ENCODE data around the gene RAB3A.

RAB3A gene

GRCh38 chr19:18206018-18206417 lies 2.2 kb upstream of the RAB3A start:
- no peak for DNase-seq (ENCODE audit: low read depth, low spot score)
- no peak for TF ChIP-seq CTCF (IDR thresholded peaks at IDR 0.05; ENCODE audit: low read depth, low read length)
- H3K4me3 ChIP-seq (ENCODE audit: low read depth, low read length), result no peak overlapping the region
- in situ Hi-C loops (cut with HindIII; ENCODE audit: low sequenced_read_pairs), result no loop called here

- no peak for TF ChIP-seq CTCF (IDR thresholded peaks at IDR 0.05; ENCODE audit: low read depth, low read length)
- peak; percentile 74 for DNase-seq (ENCODE audit: low read depth, low spot score)
- H3K4me3 ChIP-seq (ENCODE audit: low read depth, low read length), result peak overlapping the region; percentile 77
- in situ Hi-C loops (cut with HindIII; ENCODE audit: low sequenced_read_pairs), result no loop called here
These were observed 1.5 kb upstream of the RAB3A start for GRCh38 chr19:18205200-18205892.

GRCh38 chr19:18204394-18205199 lies 755 bp upstream of the RAB3A start:
- DNase-seq (ENCODE audit: low read depth, low spot score), result no peak
- H3K4me3 ChIP-seq (ENCODE audit: low read depth, low read length), result peak overlapping the region; percentile 77
- in situ Hi-C loops (cut with HindIII; ENCODE audit: low sequenced_read_pairs), result no loop called here

GRCh38 chr19:18203408-18203862 lies 407 bp downstream of the RAB3A start:
- no peak for TF ChIP-seq CTCF (IDR thresholded peaks at IDR 0.05; ENCODE audit: low read depth, low read length)
- in situ Hi-C loops (cut with HindIII; ENCODE audit: low sequenced_read_pairs), result no loop called here
- DNase-seq (ENCODE audit: low read depth, low spot score), result no peak
- H3K4me3 ChIP-seq (ENCODE audit: low read depth, low read length), result peak overlapping the region; percentile 78

More at GRCh38 chr19:18204394-18205199, 755 bp upstream of the RAB3A start:
- TF ChIP-seq CTCF (IDR thresholded peaks at IDR 0.05; ENCODE audit: low read depth, low read length), result no peak

- in situ Hi-C loops (cut with HindIII; ENCODE audit: low sequenced_read_pairs), result no loop called here
- DNase-seq (ENCODE audit: low read depth, low spot score), result no peak
These were observed 949 bp downstream of the RAB3A start for GRCh38 chr19:18202778-18203407.

More at GRCh38 chr19:18202778-18203407, 949 bp downstream of the RAB3A start:
- peak; percentile 16 for TF ChIP-seq CTCF (IDR thresholded peaks at IDR 0.05; ENCODE audit: low read depth, low read length)
- H3K4me3 ChIP-seq (ENCODE audit: low read depth, low read length), result peak overlapping the region; percentile 78

Measured in astrocyte of the spinal cord (primary cell).